ENCODE measurements around the gene KCTD16. TPM values are rescaled to one million over a fixed set of nuclear protein-coding genes. Genes with fewer than 3 reads are reported as not detected.

KCTD16 gene
- total and polyA plus RNA-seq, 11 donors, result 0.02 to 0.32 (median 0.12) TPM; not detected in 3

- no peak overlapping the region for H3K27ac ChIP-seq
- peaks cover 0 to 7% (median 0%) of the 10 kb centered on the region in 12 donors for H3K9me3 ChIP-seq
- no peak for ATAC-seq
- no peaks in the 10 kb centered on the region for H3K27me3 ChIP-seq
- no peak overlapping the region for H3K4me3 ChIP-seq
- DNase-seq, result no peak
- TF ChIP-seq POLR2A (IDR thresholded peaks at IDR 0.05), result no peak
- 76 to 81% (median 77%) methylated on average over 4 of the region's 4 CpGs for WGBS, 4 donors
- intact Hi-C loops (cut with DNase I), result loop anchor here in 4 of 10 donors (10.0 kb wide), 3 partner anchors 96 to 296 kb away; no protein-coding TSS in a partner anchor
- no peaks in the 10 kb centered on the region for H3K36me3 ChIP-seq
- H3K4me1 ChIP-seq, result peaks cover 0 to 5% (median 0%) of the 10 kb centered on the region in 12 donors
These were observed 39.4 kb upstream of the KCTD16 start for GRCh38 chr5:144131261-144131660.

GRCh38 chr5:144133050-144133633 lies 37.5 kb upstream of the KCTD16 start:
- Histone ChIP-seq H3K27me3 (no peaks in the 10 kb centered on the region), H3K4me3 (no peak overlapping the region), H3K9me3 (peaks cover 0 to 7% (median 0%) of the 10 kb centered on the region in 12 donors), H3K36me3 (no peaks in the 10 kb centered on the region), H3K27ac (no peak overlapping the region), H3K4me1 (peaks cover 0 to 5% (median 0%) of the 10 kb centered on the region in 12 donors)
- TF ChIP-seq POLR2A (IDR thresholded peaks at IDR 0.05) (no peak), CTCF (IDR thresholded peaks at IDR 0.05) (no peak)
- 79 to 91% (median 87%) methylated on average over 4 of the region's 4 CpGs for WGBS, 4 donors
- ATAC-seq, result peak in 2 of 4 donors; percentile 52 to 84
- intact Hi-C loops (cut with DNase I), result loop anchor here in 4 of 10 donors (10.0 kb wide), 3 partner anchors 98 to 298 kb away; no protein-coding TSS in a partner anchor
- DNase-seq, result no peak

- intact Hi-C loops (cut with DNase I), result loop anchor here in 4 of 10 donors (10.0 kb wide), 3 partner anchors 100 to 300 kb away; no protein-coding TSS in a partner anchor
- 95 to 97% (median 96%) methylated on average over 2 of the region's 2 CpGs for WGBS, 4 donors
- ATAC-seq (no peak), DNase-seq (no peak)
- no peaks in the 10 kb centered on the region for H3K27me3 ChIP-seq
- TF ChIP-seq CTCF (IDR thresholded peaks at IDR 0.05) (no peak), POLR2A (IDR thresholded peaks at IDR 0.05) (no peak)
- peaks cover 0 to 7% (median 0%) of the 10 kb centered on the region in 12 donors for H3K9me3 ChIP-seq
- no peak overlapping the region for H3K27ac ChIP-seq
- H3K36me3 ChIP-seq, result no peaks in the 10 kb centered on the region
- H3K4me3 ChIP-seq, result no peak overlapping the region
- H3K4me1 ChIP-seq, result peaks cover 0 to 7% (median 0%) of the 10 kb centered on the region in 12 donors
These were observed 36.4 kb upstream of the KCTD16 start for GRCh38 chr5:144134194-144134826.

GRCh38 chr5:144135113-144135762 lies 35.4 kb upstream of the KCTD16 start:
- peak in 1 of 4 donors; percentile 59 for ATAC-seq
- intact Hi-C loops (cut with DNase I), result loop anchor here in 5 of 10 donors (5.0 to 10.0 kb wide), 4 partner anchors 100 to 300 kb away; no protein-coding TSS in a partner anchor

More at GRCh38 chr5:144135113-144135762, 35.4 kb upstream of the KCTD16 start:
- TF ChIP-seq POLR2A (IDR thresholded peaks at IDR 0.05) (no peak), CTCF (IDR thresholded peaks at IDR 0.05) (no peak)
- H3K9me3 ChIP-seq, result peaks cover 0 to 7% (median 0%) of the 10 kb centered on the region in 12 donors
- H3K4me3 ChIP-seq, result no peak overlapping the region
- peak overlapping the region in 3 of 12 donors; percentile 3 to 48 (median 46) for H3K27ac ChIP-seq
- no peaks in the 10 kb centered on the region for H3K27me3 ChIP-seq
- H3K36me3 ChIP-seq, result no peaks in the 10 kb centered on the region
- WGBS, 4 donors, result 65 to 74% (median 68%) methylated on average over 3 of the region's 3 CpGs
- peaks cover 0 to 14% (median 0%) of the 10 kb centered on the region in 12 donors for H3K4me1 ChIP-seq
- no peak for DNase-seq

All from heart left ventricle (tissue), 16 donors.